Measurements from ENCODE around the gene CDH3.

- no peak for TF ChIP-seq POLR2A (IDR thresholded peaks at IDR 0.05)
- TF ChIP-seq CTCF (IDR thresholded peaks at IDR 0.05) = no peak
These were observed 10.7 kb downstream of the CDH3 start for GRCh38 chr16:68655806-68656205.
